Activated B cell treated with CpG ODN at 0.5 μM for 24 hours (primary cell): Measurements from ENCODE around the gene SORL1. TPM values are rescaled to one million over a fixed set of nuclear protein-coding genes. Genes with fewer than 3 reads are reported as not detected.

Source experiments
- ATAC-seq: fragments of 200-7000 bp; cut with Tn5 transposase; one replicate; pipeline ENCODE4 v1.10.0; 2021; ENCODE audit warnings: low read depth, mild to moderate bottlenecking, moderate library complexity
- CTCF ChIA-PET: fragments of 350-600 bp; sonication (Branson Sonifier 250); formaldehyde crosslinking; loops from one replicate; lab custom pipeline; 2021; ENCODE audit warnings: antibody characterized with exemption; lab: Charles Lee
- POLR2A ChIA-PET: fragments of 350-600 bp; sonication (Branson Sonifier 250); formaldehyde crosslinking; loops from one replicate; lab custom pipeline; 2021; ENCODE audit warnings: antibody characterized with exemption; lab: Charles Lee
- DNase-seq: peaks from one replicate; pipeline ENCODE4 v3.0.0; 2022
- H3K27ac Mint-ChIP-seq: one replicate; pipeline ENCODE4 v1.8.0; 2020; ENCODE audit warnings: mixed read lengths
- H3K27me3 Mint-ChIP-seq: one replicate; pipeline ENCODE4 v1.8.0; 2021; ENCODE audit warnings: mixed read lengths
- H3K36me3 Mint-ChIP-seq: one replicate; pipeline ENCODE4 v1.8.0; 2021; ENCODE audit warnings: low read depth, mixed read lengths
- H3K4me1 Mint-ChIP-seq: one replicate; pipeline ENCODE4 v1.8.0; 2021; ENCODE audit warnings: mixed read lengths
- H3K4me3 Mint-ChIP-seq: one replicate; pipeline ENCODE4 v1.8.0; 2020; ENCODE audit warnings: mild to moderate bottlenecking, mixed read lengths
- H3K9me3 Mint-ChIP-seq: one replicate; pipeline ENCODE4 v1.8.0; 2020; ENCODE audit warnings: mixed read lengths
- CTCF ChIP-seq: fragments of 200-600 bp; IDR thresholded peaks from one replicate; pipeline ENCODE4 v1.8.0; 2022; ENCODE audit warnings: antibody characterized with exemption, mild to moderate bottlenecking
- intact Hi-C: fragments of 100-400 bp; cut with micrococcal nuclease; formaldehyde crosslinking; loops from one replicate; pipeline ENCODE4 v1.15.1; 2024
- total RNA-seq: library from RNA; stranded (reverse); gene quantifications from 2 replicates; pipeline ENCODE4 v1.2.3, GENCODE V29; 2022

Gene SORL1
- total RNA-seq, 1 donor from 2014 or later = 180 TPM

GRCh38 chr11:121654259-121654842 lies 202.2 kb downstream of the SORL1 start:
- Mint-ChIP-seq H3K27ac (no peak overlapping the region), H3K4me1 (peaks cover 9% of the 10 kb centered on the region), H3K9me3 (no peaks in the 10 kb centered on the region), H3K36me3 (no peaks in the 10 kb centered on the region), H3K27me3 (peaks cover 4% of the 10 kb centered on the region), H3K4me3 (no peak overlapping the region)
- intact Hi-C loops = loop anchor here (2.0 kb wide), 1 partner anchor 926 kb away; no protein-coding TSS in a partner anchor
- ChIA-PET CTCF (interaction anchor here (0.6 to 3.8 kb wide), 9 partner anchors 9 to 1127 kb away, joined by 3 to 24 read pairs (median 3); partner anchors contain the start of gene UBASH3B), POLR2A (no interaction called here)
- DNase-seq (no peak), ATAC-seq (no peak)
- no peak for TF ChIP-seq CTCF

GRCh38 chr11:121654843-121655536 lies 202.9 kb downstream of the SORL1 start:
- Mint-ChIP-seq H3K36me3 (no peaks in the 10 kb centered on the region), H3K4me1 (peaks cover 9% of the 10 kb centered on the region), H3K9me3 (no peaks in the 10 kb centered on the region), H3K27me3 (peaks cover 4% of the 10 kb centered on the region), H3K27ac (no peak overlapping the region), H3K4me3 (peak overlapping the region; percentile 81)
- ChIA-PET POLR2A (no interaction called here), CTCF (interaction anchor here (0.6 to 3.8 kb wide), 8 partner anchors 10 to 1126 kb away, joined by 3 to 24 read pairs (median 3); partner anchors contain the start of gene UBASH3B)
- intact Hi-C loops = loop anchor here (1.0 to 5.0 kb wide), 3 partner anchors 274 to 926 kb away; no protein-coding TSS in a partner anchor
- no peak for TF ChIP-seq CTCF
- no peak for DNase-seq
- ATAC-seq = no peak

- Mint-ChIP-seq H3K27ac (peak overlapping the region; percentile 2), H3K4me3 (peak overlapping the region; percentile 81), H3K36me3 (no peaks in the 10 kb centered on the region), H3K27me3 (peaks cover 4% of the 10 kb centered on the region), H3K4me1 (peaks cover 9% of the 10 kb centered on the region), H3K9me3 (no peaks in the 10 kb centered on the region)
- peak; percentile 88 for ATAC-seq
- peak; percentile 90 for TF ChIP-seq CTCF
- DNase-seq = peak; percentile 68
- CTCF ChIA-PET = interaction anchor here (0.8 to 3.8 kb wide), 5 partner anchors 336 to 1125 kb away, joined by 3 to 24 read pairs (median 3); no protein-coding TSS in a partner anchor
- intact Hi-C loops = loop anchor here (1.0 to 5.0 kb wide), 3 partner anchors 274 to 925 kb away; no protein-coding TSS in a partner anchor
- POLR2A ChIA-PET = no interaction called here
These were observed 203.6 kb downstream of the SORL1 start for GRCh38 chr11:121655537-121656327.

- Mint-ChIP-seq H3K9me3 (no peaks in the 10 kb centered on the region), H3K27ac (no peak overlapping the region), H3K27me3 (peaks cover 4% of the 10 kb centered on the region), H3K36me3 (no peaks in the 10 kb centered on the region), H3K4me1 (peaks cover 9% of the 10 kb centered on the region), H3K4me3 (peak overlapping the region; percentile 81)
- POLR2A ChIA-PET = no interaction called here
- ATAC-seq = no peak
- TF ChIP-seq CTCF = peak; percentile 3
- CTCF ChIA-PET = interaction anchor here (1.0 to 3.8 kb wide), 3 partner anchors 546 to 847 kb away, joined by 3 to 24 read pairs (median 6); no protein-coding TSS in a partner anchor
- no peak for DNase-seq
- intact Hi-C loops = loop anchor here (5.0 kb wide), 1 partner anchor 311 kb away; no protein-coding TSS in a partner anchor
These were observed 204.4 kb downstream of the SORL1 start for GRCh38 chr11:121656328-121657090.
